Measurements from ENCODE around the gene SAA4.

DNA sequence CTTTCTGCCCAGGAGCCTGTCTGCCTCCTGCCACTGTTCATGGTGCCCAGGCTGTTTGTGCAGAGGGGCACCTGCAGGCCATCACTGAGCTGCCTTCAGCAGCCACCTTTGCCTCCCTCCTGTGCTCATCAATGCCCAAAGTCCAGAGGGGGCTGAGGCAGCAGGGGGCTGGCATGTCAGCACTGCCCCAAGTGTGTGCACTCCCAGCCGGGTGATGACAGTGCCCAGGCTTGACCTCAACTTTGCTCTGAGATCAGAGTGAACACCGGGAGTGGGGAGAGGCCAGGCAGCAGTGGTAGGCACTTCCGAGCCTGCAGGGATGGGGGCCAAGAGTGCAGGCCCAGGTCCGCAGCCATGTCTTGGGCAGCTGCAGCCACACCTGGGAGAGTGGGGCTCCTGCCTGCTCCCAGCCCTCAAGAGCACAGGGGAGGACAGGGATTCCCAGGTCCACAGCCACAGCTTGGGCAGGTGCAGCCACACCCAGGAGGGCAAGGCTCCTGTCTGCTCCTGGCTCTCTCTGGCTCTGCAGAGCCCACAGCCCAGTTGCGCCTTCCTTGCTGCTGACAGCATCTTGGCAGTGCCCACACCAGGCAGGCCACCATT is 15.2 kb downstream of the SAA4 start:
- TF ChIP-seq GATA2 (IDR thresholded peaks at IDR 0.05; ENCODE audit: low read depth, low read length) (no peak), GATA3 (IDR thresholded peaks at IDR 0.05; ENCODE audit: low read depth, low read length) (no peak)
